ENCODE data around the gene FRYL.
A peak's percentile ranks its signal among the peaks of the same experiment; 100 is the strongest.

The FRYL gene

GRCh38 chr4:48570646-48571220 lies 209.3 kb downstream of the FRYL start:
- H3K4me3 ChIP-seq (ENCODE audit: control insufficient read depth, low read depth, low read length), result no peak overlapping the region
- DNase-seq (ENCODE audit: low read depth), result peak; percentile 77
- no peak for TF ChIP-seq CTCF (conservative IDR thresholded peaks at IDR 0.05; ENCODE audit: control insufficient read depth, insufficient read depth, low read depth, low read length)

GRCh38 chr4:48566034-48566384 lies 214.1 kb downstream of the FRYL start:
- no peak overlapping the region for H3K4me3 ChIP-seq (ENCODE audit: control insufficient read depth, low read depth, low read length)
- no peak for TF ChIP-seq CTCF (conservative IDR thresholded peaks at IDR 0.05; ENCODE audit: control insufficient read depth, insufficient read depth, low read depth, low read length)
- no peak for DNase-seq (ENCODE audit: low read depth)

DNA sequence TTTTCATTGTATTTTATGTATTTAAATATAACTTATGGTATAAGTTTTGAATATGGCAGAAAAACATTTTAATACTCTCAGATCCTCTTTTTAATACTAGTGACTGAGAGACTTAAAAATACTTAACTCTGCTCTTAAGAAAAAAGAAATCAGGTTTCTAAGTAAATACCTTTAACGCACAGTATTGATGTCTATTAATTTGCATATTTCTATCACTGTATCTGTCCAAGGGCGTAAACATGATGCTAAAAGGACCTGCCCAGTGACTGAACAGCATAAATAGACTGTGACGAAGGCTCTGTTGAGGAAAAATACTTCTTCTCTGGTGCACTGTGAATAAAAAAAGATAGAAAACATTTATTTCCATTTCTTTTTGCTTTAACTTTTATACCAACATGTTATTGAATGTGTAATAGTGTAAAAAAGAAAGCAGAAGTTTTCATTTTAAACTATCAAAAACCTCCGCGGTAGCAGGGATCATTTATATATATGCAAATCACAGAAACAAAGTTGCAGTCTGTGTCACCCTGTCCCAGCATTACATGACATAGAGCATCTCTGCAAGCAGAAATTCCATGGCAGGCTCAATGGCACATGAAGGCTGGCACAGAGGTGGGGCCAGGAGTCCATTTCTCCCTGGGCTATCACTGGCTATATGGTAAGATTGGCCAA lies 214.6 kb downstream of the FRYL start:
- no peak overlapping the region for H3K4me3 ChIP-seq (ENCODE audit: control insufficient read depth, low read depth, low read length)
- no peak for DNase-seq (ENCODE audit: low read depth)
- no peak for TF ChIP-seq CTCF (conservative IDR thresholded peaks at IDR 0.05; ENCODE audit: control insufficient read depth, insufficient read depth, low read depth, low read length)

- TF ChIP-seq CTCF (conservative IDR thresholded peaks at IDR 0.05; ENCODE audit: control insufficient read depth, insufficient read depth, low read depth, low read length), result no peak
- no peak overlapping the region for H3K4me3 ChIP-seq (ENCODE audit: control insufficient read depth, low read depth, low read length)
- DNase-seq (ENCODE audit: low read depth), result no peak
These were observed 215.9 kb downstream of the FRYL start for GRCh38 chr4:48564151-48564550.

GRCh38 chr4:48558819-48559218 lies 221.3 kb downstream of the FRYL start:
- TF ChIP-seq CTCF (conservative IDR thresholded peaks at IDR 0.05; ENCODE audit: control insufficient read depth, insufficient read depth, low read depth, low read length), result no peak
- DNase-seq (ENCODE audit: low read depth), result no peak
- H3K4me3 ChIP-seq (ENCODE audit: control insufficient read depth, low read depth, low read length), result no peak overlapping the region

DNA sequence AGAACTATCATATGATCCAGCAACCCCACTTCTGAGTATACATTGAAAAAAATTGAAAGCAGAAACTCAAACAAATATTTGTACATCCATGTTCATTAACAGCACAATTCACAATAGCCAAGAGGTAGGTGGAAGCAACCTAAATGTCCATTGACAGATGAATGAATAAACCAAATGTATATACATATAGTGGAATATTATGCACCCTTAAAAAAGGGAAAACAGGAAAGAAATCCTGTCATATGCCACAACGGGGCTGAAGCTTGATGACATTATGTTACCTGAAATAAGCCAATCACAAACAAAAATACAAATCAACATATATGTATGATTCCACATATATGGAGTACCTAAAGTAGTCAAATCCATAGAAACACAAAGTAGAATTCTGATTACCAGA lies 222.1 kb downstream of the FRYL start:
- DNase-seq (ENCODE audit: low read depth), result no peak
- H3K4me3 ChIP-seq (ENCODE audit: control insufficient read depth, low read depth, low read length), result no peak overlapping the region
- no peak for TF ChIP-seq CTCF (conservative IDR thresholded peaks at IDR 0.05; ENCODE audit: control insufficient read depth, insufficient read depth, low read depth, low read length)

Data from fibroblast of mammary gland (primary cell).